ENCODE measurements around the gene MLPH.

The MLPH gene

DNA sequence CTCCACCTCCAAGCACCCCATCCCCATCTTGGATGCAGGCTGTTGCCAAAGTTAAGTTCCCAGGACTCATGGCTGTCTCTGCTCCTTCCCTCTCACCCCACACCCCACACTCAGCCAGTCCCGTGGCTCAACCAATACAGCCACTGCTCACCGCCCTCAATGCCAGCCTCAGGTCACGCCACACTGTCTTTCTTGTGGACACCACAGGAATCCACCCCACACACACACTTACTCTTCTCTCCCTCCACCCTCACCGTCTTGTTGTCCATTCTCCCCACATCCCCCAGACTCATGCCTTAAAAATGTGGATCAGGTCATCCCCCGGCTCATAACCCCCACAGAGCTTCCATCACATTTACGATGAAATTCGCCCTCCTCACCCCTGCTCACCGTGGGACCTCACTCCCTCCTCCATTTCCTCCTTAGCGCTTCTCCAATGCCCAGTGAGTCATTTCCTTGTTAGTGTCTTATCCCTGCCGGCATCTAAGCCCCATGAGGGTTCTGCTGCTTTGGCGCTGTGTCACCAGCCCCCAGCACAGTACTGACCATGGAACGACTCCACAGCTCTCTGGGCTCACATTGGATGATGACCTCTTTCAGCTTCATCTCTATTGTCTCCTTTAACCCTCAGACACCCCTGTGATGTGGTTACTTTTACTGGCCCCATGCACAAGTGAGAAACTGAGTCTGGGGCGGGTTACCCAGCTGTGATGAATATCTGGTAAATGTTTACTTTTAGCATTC lies 13.8 kb downstream of the MLPH start:
- DNase-seq = no peak

DNA sequence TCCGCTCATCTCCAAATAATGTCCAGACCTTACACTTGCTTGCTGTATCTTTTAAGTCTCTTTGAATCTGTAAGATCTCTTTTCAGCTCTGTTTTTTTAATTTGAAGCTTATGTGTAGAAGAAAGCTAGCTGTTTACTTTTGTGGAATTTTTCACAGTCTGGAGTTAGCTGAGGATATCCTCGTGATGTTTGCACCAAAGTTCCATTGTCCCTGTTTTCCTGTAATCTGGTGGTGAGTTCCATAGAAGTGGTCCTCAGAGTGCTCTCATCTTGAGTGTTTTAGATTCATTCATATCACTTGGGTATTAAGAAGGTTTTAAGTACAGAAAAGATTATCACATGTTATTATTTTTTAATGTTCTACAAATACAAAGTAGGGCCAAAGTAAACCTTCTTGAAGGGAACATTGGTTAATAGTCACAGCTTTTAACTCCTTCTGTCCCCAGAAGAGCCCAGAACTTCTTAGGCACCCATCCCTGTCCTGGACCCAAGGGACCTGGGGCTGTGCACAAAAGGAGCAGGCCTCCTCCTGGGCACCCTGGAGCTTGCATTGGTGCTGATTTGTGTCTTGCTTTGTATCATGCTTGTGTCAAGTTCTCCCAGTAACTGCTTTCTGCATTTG lies 15.0 kb downstream of the MLPH start:
- no peak for DNase-seq

DNA sequence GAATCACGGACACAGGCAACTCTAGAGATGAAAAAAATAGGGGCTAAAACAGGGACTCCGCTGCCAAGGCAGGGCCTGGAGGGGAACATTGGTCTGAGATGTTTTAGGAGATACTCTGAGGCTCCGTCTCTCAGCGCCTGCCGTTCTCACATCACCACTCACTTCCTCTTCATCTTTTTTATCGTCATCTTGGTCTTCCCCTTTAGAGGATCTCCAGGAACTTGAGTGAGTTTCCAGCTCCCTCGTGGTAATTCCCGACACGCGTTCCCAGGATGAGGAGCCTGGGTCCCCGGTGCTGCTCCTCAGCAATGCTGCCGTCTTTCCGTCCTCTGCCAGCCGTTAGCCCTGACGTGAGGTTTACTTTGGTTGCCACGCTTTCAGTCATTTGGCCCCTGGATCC lies 16.1 kb downstream of the MLPH start:
- DNase-seq = no peak

DNA sequence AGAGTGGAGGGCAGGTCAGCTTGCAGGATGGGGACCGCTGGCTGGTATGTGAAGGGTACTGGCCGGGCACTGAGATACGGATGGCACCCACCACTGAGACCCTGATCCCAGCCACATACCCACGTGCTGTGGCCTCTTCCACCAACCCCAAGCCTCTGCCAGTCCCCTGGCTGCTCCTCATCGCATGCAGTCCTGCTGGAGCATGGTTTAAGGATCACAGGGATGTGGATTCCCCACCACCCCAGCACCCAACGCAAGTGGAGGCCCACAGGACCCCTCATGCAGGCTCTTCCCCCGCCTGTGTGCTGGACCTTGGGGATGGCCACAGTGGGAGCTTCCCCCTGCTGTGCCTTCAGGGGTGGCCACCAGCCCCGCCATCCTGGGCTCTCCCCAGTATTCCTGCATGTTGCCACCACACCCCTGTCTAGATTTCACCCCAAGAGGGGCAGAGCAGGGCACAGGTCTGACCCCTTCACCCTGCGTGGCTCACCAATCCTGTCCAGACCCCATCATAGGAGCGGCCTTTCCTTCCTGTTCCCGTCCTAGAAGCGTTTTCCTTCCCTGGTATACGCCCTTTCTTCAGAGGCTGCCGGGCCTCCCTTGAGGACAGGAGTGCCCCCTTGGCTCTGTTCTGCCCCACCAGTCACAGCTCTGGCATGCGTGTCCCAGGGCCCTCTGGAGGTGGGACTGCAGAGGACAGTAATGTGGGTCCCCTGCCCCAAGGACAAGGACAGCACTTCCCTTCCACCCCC lies 18.3 kb downstream of the MLPH start:
- DNase-seq = no peak

DNA sequence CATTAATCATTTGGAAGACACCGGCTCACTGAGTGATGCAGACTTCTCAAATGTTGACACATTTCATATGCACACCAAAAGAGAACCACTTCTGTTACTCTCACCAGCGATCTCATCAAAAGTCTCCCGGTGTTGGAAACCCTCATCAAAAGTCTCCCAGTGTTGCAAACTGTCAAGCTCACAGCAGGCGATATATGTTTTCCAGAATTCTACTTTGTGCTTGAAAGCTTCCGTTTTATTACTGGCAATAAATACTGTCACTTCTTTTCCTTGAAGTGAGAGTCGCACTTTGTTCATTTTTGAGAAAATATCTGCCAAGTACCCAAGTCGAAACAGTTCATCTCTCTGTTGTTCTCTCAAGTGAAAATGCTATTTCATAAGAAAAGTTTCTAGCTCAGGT lies 20.5 kb downstream of the MLPH start:
- no peak for DNase-seq

DNA sequence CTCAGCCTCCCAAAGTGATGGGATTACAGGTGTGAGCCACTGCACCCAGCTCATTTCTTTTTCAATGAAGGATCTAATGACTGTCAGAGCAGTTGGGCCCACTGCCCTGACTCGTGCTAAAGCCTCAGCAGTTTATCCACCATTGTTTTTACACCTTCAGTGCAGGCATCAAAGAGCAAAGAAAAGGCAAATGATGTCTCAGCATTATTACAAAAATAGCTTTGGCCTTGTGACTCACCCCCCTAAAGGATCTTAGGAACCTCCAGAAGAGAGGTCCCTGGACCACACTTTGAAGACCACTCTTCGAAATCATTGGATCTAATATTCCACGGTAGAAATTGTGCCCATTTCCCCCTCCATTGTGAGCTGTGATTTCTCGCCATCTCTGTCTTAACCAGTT lies 21.3 kb downstream of the MLPH start:
- DNase-seq = no peak

DNA sequence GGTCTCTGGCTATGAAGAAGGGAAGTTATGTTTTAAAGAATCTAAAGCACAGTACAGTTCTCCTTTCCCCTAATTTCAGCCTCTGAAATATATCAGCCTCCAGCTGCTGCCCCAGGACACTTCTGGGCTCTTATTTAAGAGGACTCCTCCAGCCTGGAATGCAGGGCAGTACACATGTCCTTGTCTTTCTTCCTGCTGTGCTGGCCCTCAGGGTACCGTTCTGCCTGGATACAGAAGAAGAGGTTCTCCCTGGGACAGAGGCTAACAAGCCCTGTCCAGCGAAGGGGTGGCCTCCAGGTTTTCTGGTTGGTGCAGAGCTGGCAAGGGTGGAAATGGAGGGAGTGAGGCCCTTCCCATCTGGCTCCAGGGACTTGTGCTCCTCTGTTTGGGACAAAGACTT lies 22.1 kb downstream of the MLPH start:
- DNase-seq = no peak

DNA sequence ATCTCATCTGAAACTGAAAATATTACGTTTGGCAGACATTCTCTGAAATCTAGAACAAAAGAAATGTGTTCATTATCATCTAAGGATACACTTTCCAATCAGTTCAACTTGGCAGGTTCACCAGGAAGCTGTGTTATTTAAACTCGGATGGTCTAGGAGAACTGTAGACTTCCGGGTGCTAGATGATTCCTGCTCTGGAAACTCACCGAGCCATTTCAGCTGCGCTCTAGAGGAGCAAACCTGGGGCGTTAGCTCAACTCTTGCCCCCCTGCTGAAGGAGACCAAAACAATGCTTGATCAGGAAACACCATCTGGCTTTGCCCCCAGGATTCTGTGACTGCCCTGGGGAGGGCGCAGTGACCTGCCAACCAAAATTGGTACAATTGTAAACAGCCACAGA lies 22.9 kb downstream of the MLPH start:
- DNase-seq = no peak

DNA sequence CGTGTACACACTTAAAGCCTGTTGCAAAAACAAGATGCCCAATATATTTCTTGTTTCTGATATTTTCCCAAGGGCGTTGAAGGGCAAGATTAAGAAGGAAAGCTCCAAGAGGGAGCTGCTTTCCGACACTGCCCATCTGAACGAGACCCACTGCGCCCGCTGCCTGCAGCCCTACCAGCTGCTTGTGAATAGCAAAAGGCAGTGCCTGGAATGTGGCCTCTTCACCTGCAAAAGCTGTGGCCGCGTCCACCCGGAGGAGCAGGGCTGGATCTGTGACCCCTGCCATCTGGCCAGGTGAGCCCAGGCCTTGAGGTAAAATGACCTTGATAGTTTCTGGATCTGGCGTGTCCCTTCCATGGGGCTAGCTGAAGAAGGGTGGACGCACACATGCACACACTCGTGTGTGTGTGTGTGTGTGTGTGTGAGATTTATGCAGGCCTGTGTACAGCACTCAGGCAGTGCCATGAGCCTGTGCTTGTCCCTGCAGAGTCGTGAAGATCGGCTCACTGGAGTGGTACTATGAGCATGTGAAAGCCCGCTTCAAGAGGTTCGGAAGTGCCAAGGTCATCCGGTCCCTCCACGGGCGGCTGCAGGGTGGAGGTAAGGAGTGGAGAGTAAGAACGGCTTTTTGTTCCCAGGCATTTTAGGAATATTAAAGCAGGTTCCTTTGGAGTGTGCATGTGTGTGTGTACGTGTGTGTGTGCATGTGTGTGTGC lies 23.6 kb downstream of the MLPH start:
- DNase-seq = no peak

DNA sequence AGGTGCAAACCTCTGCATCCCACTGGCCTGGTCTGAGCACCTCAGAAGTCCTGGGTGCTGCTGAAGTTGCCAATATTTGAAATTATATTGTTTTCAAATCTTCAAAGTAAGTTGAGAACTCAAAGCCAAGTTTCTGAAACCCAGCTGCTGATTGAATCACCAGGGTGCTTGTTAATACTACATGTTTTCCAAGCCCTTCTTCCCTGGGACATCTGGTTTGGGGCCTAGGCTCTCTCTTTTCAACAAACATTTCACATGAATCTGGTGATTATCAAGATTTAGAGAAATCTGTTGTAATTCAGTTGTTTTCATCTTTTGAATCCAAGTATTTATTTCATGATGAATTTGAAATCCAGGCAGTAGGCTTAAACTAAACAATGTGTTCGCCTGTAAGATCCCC lies 24.4 kb downstream of the MLPH start:
- DNase-seq = no peak

DNA sequence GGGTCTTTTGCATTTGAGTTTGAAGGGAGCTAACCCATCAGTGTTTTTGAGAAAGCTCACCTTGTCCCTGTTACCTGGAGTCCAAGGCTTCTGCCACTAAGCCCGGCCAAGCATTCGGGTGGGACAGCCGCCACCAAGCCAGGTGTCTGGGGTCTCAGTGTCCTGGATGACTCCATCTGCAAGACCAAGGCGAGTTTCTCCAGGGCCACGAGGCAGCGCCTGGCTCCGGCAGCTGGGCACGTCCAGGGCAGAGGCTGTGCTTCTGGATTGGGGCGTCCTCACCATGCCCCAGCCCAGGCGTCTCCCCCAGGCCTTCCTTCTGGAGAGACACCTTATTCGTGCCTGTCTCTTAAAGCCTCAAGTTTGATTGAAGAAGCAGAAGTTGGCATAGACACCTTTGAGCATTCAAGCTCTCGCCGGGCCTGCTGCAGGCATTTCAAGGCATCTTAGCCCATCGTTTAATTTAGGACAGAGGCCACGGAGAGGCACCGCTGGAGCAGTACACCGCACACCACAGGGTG lies 24.9 kb downstream of the MLPH start:
- DNase-seq = no peak

DNA sequence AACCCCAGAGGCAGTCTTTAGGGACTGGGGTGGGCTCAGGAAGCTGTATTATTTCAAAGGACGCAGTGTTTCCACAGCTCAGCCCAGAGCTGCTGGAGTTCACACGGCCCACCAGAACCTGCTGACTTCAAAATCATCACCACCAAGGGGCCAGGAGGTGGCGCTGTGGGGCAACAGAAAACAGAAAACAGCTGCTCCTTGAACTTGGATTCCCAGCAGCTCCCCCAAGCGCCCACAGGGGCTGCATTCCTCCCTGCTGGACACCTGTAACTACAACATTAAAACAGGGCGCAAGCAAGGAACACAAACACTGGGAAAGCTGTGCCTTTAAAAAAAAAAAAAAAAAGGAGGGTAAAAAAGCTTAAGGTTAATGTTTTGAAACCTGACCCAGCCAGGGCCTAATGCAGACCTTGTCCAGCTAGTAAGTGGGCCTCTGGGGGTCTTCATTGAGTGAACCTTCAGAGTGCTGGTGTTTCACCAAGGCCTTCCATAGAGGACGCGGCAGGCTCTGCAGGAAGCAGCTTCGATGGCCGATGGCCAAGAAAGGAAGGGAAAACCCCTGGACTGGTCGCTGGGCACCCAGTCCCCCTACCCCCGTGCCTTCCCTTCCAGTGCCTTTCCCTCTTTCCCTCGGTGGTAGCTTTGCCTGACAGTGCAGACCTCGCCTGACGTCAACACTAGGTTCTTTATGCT lies 25.9 kb downstream of the MLPH start:
- peak; percentile 83 for DNase-seq

DNA sequence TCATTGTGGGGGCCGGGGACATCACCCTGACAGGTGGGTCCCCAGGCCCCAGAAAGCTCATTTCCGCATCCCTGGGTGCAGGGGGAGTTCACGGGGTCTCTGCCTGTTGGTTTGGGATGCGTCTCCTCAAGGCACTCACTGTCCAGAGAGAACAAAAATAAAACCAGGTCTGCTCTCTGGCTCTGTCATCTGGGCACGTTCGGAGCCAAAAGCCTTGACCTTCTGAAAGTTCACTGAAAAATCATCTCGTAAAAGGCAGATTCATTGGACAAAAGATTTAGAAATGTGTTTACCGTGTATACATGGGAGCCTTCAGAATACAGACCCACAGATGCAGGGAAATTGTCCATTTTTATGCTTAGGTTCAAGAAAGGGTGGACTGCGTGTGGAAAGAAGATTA lies 26.6 kb downstream of the MLPH start:
- no peak for DNase-seq

DNA sequence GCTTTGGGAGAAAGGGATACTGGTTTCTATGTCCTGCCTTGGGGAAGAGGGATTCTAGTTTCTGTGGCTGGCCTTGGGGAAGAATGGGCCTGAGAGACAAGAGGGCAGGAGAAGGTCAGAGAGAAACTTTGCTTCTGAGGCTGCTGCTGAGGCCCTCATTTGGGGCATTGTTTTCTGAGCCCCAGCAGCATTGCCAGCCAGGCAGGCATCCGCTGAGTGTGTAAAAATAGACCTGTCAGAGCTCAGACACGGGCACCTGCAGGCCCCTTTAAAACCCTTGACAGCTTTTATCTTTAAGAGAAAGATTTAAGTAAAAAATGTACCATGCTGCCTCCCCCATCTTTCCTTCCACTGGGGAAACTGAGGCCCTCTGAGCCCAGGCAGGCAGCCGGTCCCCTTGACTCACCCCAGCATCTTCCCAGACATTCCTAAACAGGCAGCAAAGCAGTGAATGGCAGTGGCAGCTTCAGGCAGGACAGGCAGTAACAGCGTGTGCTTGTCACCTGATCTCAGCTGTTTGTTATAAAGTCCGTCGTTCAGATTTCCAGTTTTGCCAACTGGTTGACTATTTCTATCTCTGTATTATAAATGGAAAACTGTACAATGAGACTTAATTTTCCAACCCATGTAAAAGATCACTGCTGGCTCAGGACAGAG lies 27.6 kb downstream of the MLPH start:
- DNase-seq = no peak

DNA sequence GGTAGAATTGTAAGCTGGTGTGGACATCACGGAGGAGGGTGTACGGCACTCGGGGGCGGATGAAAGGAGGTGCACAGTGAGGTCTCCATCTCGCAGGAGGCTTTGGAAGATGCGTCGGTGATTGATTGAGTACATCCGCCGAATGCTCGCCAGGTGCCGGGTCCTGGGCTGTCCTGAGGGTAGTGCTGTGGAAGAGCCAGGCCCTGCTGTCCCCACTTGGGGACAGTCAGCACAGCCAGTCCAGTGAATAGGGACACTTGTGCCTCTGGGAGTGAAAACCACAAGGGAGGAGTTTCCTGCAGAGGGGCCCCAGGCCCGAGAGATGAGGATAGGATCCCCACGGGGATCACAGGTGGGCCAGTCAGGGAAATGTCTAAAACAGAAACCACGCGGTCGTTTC lies 28.1 kb downstream of the MLPH start:
- DNase-seq = no peak

DNA sequence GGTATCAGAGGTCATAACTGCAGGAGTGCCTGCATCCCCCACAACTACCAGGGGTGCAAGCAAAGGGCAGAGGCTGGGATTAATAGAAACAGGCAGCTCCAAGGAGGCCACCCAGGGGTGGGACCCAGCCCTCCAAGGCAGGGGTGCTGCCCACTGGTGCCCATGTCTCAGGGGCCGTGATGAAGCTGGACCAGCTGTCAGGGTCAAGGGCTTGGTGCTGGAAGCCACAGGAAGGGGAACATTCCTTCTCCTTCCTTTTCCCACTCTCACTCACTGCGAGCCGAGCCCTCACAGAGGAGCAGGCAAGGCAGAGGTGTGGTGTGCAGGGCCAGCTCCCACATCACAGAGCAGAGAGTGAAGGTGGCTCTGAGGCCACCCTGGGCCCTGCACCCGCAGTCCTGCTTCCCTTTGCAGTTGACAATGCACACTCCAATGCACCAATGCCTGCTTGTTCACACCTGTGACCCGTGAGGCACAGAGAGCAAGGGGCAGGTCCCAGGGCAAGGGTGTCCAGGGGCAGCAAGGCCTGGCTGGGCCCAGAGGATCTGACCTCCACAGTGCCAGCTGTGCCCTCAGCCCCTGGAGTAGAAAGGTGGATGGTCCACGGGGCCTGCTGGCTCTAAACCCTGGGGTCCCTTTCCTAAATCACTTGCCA lies 28.7 kb downstream of the MLPH start:
- no peak for DNase-seq

DNA sequence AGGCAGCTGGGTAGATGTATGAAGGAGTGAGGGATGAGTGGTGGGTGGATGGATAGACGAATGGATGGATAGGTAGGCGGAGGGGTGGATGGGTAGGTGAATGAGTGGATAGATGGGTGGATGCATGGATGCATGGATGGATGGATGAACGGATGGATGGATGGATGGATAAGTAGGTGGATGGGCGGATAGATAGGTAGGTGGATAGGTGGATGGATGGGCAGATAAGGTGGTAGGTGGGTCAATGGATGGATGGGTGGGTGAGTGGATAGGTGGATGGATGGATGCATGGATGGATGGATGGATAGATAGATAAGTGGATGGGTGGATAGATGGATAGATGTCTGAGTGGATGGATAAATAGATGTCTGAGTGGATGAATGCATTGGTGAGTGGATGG lies 30.1 kb downstream of the MLPH start:
- no peak for DNase-seq

DNA sequence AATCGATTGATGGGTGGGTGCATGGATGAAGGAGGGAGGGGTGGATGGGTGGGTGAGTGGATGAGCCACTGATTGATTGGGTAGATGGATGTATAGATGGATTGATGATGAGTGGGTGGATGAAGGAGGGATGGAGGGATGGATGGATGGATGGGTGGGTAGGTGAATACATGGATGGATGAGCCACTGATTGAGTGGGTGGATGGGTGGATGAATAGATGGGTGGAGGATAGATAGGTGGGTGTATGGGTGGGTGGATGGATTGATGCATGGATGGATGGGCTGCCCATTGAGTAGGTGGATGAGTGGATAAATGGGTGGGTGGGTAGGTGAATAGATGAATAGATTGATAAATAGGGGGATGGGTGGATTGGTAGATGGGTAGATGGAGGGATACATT lies 30.9 kb downstream of the MLPH start:
- no peak for DNase-seq

DNA sequence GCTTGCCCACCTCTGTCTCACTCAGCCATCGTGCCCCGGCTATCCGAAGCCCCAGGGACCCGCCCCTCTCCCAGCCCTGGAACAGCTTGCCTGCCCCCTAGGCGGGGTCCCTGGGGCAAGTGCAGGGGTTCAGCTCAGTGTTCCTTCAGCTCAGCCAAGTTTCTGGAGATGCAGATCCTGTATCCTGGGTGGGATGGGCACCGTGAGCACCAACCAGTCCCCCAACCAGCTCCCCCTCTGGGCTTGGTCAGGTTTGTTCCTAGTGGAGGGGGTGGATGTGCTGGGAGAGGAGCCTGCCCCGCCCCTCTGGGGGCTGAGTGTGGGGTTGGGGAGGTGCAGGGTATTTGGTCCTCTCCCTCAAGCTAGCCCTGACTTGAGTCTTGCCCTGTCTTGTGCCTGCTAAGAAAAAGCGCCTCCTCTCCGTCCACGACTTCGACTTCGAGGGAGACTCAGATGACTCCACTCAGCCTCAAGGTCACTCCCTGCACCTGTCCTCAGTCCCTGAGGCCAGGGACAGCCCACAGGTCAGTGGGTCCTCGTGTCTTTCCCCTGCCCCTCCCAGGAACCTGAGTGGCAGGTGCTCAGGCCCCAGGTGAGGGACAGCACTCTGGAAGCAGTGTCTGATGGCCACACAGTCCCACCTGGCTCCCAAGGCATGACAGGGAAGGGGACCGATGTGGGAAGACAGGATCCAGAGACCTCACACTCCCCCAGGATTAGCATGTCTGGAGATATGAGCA lies 32.6 kb downstream of the MLPH start:
- DNase-seq = no peak

DNA sequence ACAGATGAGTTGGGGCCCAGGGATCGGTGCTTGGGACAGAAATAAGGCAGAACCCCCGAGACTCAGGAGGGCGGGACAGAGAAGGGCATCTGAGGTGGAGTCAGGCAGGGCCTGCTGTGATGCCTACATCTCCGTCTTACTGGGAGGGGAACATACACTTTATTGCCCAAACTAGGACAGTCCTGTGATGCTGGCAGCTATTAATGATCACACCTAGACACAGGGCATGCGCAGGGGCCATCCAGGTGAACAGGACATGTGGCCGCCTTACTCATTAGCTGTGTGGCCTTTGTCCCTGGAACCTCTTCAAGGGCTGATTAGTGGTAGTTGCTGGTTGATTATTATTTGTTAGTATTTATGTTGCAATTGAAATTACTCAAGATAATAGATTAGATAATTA lies 33.2 kb downstream of the MLPH start:
- DNase-seq = no peak

DNA sequence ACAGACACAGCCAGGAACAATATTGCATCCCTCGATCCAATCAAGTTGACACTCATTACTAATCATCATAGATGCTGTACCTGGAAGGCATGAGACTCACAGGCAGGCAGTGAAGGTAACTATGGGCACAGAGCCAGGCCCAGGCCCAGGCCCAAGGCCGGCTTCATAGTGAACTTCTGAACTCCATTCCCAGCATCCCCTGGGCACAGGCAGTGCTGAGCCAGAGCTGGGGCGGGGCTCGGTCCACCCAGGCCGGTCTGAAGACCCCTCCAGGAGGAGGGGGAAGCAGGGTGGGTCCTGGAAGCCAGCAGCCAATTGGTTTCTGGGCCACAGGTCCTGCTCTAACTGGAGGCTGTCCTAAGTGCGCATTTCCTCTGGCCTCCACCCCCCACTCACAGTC lies 37.6 kb downstream of the MLPH start:
- no peak for DNase-seq
